ENCODE data around the gene ATP8A2. TPM values are rescaled to one million over a fixed set of nuclear protein-coding genes. Genes with fewer than 3 reads are reported as not detected.

The ATP8A2 gene
- total and polyA plus RNA-seq, 2 of the 4 experiments (the other 2 are of a cell fraction) = 0.02 to 0.18 TPM

DNA sequence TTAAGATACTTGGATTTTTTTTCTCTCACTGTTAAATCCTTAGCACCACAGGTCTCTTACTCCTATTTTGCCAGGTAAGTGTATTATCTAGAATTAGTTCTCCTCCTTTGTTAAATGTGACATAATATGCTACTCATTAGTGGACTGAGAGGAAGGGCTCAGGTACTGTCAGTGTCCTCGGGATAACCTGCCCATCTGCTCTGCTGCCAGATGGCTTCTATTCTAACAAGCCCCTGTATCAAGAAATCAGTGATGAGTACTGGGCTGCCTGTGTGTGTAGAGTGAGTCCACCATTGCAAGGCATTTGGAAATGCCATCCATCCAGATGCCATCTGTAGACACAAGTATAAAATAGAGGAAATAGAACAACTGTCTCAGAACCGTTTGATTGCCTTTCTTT, 209.6 kb downstream of the ATP8A2 start:
- Histone ChIP-seq H3K27me3 (ENCODE audit: control insufficient read depth, insufficient read depth, low read length) (no peaks in the 10 kb centered on the region), H3K4ac (ENCODE audit: low read depth, low read length) (no peak overlapping the region), H2AFZ (replicated peaks; ENCODE audit: low read length, poor library complexity) (no peak overlapping the region), H3K9ac (ENCODE audit: low read depth, low read length) (no peak overlapping the region), H3K79me1 (ENCODE audit: low read depth in 1 of 2, low read length in 2 of 2) (no peaks in the 10 kb centered on the region), H4K8ac (ENCODE audit: low read depth in 2 of 2, low read length in 2 of 2) (no peak overlapping the region), H2AK5ac (ENCODE audit: low read depth, low read length) (no peak overlapping the region), H3K56ac (ENCODE audit: extremely low read depth, insufficient read depth, low read length) (no peak overlapping the region), H2AK9ac (replicated peaks; ENCODE audit: low read depth, low read length, poor library complexity) (no peak overlapping the region), H3K4me2 (ENCODE audit: low read depth, low read length) (no peak overlapping the region), H3K9me1 (ENCODE audit: insufficient read depth, low read length) (no peaks in the 10 kb centered on the region), H3K23ac (ENCODE audit: low read depth, low read length) (no peak overlapping the region), H2BK120ac (ENCODE audit: low read depth, low read length) (no peak overlapping the region), H3K4me1 (ENCODE audit: control insufficient read depth, insufficient read depth, low read length) (no peaks in the 10 kb centered on the region), H4K91ac (ENCODE audit: insufficient read depth, low read depth, low read length) (no peak overlapping the region), H3K4me3 (ENCODE audit: insufficient read depth, low read depth, low read length) (no peak overlapping the region), H4K20me1 (ENCODE audit: insufficient read depth, low read length) (no peaks in the 10 kb centered on the region), H2BK5ac (ENCODE audit: low read depth, low read length, poor library complexity, severe bottlenecking) (no peak overlapping the region), H4K5ac (ENCODE audit: low read depth, low read length) (no peak overlapping the region), H2BK15ac (ENCODE audit: low read depth, low read length) (no peak overlapping the region), H3K14ac (replicated peaks; ENCODE audit: low read depth, low read length) (no peak overlapping the region), H2BK20ac (ENCODE audit: low read depth, low read length) (no peak overlapping the region), H3K36me3 (ENCODE audit: control insufficient read depth, insufficient read depth, low read length) (no peaks in the 10 kb centered on the region), H3K27ac (ENCODE audit: insufficient read depth, low read length) (no peak overlapping the region), H3K9me3 (ENCODE audit: control insufficient read depth, insufficient read depth, low read length) (no peaks in the 10 kb centered on the region), H3K18ac (ENCODE audit: low read depth, low read length) (no peak overlapping the region)
- no peak for TF ChIP-seq CEBPB (IDR thresholded peaks at IDR 0.05; ENCODE audit: low read depth, low read length)
- TF ChIP-seq, protein P1, sequence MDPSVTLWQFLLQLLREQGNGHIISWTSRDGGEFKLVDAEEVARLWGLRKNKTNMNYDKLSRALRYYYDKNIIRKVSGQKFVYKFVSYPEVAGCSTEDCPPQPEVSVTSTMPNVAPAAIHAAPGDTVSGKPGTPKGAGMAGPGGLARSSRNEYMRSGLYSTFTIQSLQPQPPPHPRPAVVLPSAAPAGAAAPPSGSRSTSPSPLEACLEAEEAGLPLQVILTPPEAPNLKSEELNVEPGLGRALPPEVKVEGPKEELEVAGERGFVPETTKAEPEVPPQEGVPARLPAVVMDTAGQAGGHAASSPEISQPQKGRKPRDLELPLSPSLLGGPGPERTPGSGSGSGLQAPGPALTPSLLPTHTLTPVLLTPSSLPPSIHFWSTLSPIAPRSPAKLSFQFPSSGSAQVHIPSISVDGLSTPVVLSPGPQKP (IDR thresholded peaks at IDR 0.05; ENCODE audit: borderline replicate concordance, low read depth, low read length) = no peak
- no peak for TF ChIP-seq RFX5 (IDR thresholded peaks at IDR 0.05; ENCODE audit: low read depth, low read length)
- no peak for TF ChIP-seq NFE2L2 (IDR thresholded peaks at IDR 0.05; ENCODE audit: low read depth, low read length)
- TF ChIP-seq, protein P2, sequence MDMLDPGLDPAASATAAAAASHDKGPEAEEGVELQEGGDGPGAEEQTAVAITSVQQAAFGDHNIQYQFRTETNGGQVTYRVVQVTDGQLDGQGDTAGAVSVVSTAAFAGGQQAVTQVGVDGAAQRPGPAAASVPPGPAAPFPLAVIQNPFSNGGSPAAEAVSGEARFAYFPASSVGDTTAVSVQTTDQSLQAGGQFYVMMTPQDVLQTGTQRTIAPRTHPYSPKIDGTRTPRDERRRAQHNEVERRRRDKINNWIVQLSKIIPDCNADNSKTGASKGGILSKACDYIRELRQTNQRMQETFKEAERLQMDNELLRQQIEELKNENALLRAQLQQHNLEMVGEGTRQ (IDR thresholded peaks at IDR 0.05; ENCODE audit: low read depth, low read length) = no peak
- no peak for TF ChIP-seq SMC3 (IDR thresholded peaks at IDR 0.05; ENCODE audit: low read depth, low read length)
- no peak for TF ChIP-seq BHLHE40 (IDR thresholded peaks at IDR 0.05; ENCODE audit: low read depth, low read length)
- no peak for TF ChIP-seq RAD21 (IDR thresholded peaks at IDR 0.05; ENCODE audit: low read length)
- TF ChIP-seq POLR2A (IDR thresholded peaks at IDR 0.05; ENCODE audit: low read depth, low read length) = no peak
- in situ Hi-C loops (cut with MboI; ENCODE audit: low sequenced_read_pairs) (no loop called here), dilution Hi-C loops (cut with HindIII; ENCODE audit: low sequenced_read_pairs, unreplicated experiment) (no loop called here), intact Hi-C loops (cut with micrococcal nuclease) (no loop called here)
- POLR2A ChIA-PET (ENCODE audit: unreplicated experiment) = no interaction called here
- no TSS peak for BruUV-seq (replicated peaks)
- 60% methylated on average over 1 of the region's 2 CpGs; no CpG with 5 or more reads in 1 of the 2 experiments for WGBS, 2 experiments (ENCODE audit: extremely low coverage in 2 of 2, insufficient read length in 1 of 2)
- no peak for ATAC-seq (ENCODE audit: low read depth)
- CTCF ChIA-PET = no interaction called here
- no peak for DNase-seq
